IMR-90 (cell line): ENCODE measurements around the gene RPL6. TPM values are rescaled to one million over a fixed set of nuclear protein-coding genes. Genes with fewer than 3 reads are reported as not detected.

Experiments
- ATAC-seq: fragments of 200-7000 bp; cut with Tn5 transposase; 2 replicates; pipeline ENCODE4 v1.9.1; 2020; ENCODE audit warnings: low read depth, mild to moderate bottlenecking, moderate library complexity
- BruUV-seq: library from RNA; stranded (reverse); fragments of 400-500 nt; replicated peaks from 2 replicates; lab custom pipeline; 2021; lab: Mats Ljungman, UMichigan
- CTCF ChIA-PET: fragments of 300-600 bp; formaldehyde crosslinking; extraction: SDS; loops from one replicate; lab custom pipeline; 2021; ENCODE audit warnings: antibody characterized with exemption; lab: Yijun Ruan, JAX
- POLR2A ChIA-PET: fragments of 300-600 bp; sonication (Branson Sonifier 250); formaldehyde crosslinking; loops from one replicate; lab custom pipeline; 2022; ENCODE audit warnings: antibody characterized with exemption; ENCODE audit not compliant: unreplicated experiment; lab: Charles Lee
- DNase-seq: peaks from one replicate; pipeline ENCODE4 v3.0.0; 2013
- H2AFZ ChIP-seq: replicated peaks from 2 replicates; pipeline ENCODE3; 2013; ENCODE audit warnings: low read length, mild to moderate bottlenecking; ENCODE audit not compliant: poor library complexity
- H2AK5ac ChIP-seq: 2 replicates; pipeline ENCODE4 v1.6.1; 2013; ENCODE audit warnings: low read depth, low read length, inconsistent platforms
- H2AK9ac ChIP-seq: replicated peaks from 2 replicates; pipeline ENCODE3; 2013; ENCODE audit warnings: mild to moderate bottlenecking, low read depth, low read length, moderate library complexity; ENCODE audit not compliant: poor library complexity
- H2BK120ac ChIP-seq: 2 replicates; pipeline ENCODE4 v1.6.1; 2013; ENCODE audit warnings: low read depth, low read length, inconsistent platforms
- H2BK15ac ChIP-seq: 3 replicates; pipeline ENCODE4 v1.6.1; 2013; ENCODE audit warnings: low read depth, low read length, inconsistent platforms
- H2BK20ac ChIP-seq: 2 replicates; pipeline ENCODE4 v1.6.1; 2013; ENCODE audit warnings: low read depth, mild to moderate bottlenecking, inconsistent platforms, low read length, moderate library complexity
- H2BK5ac ChIP-seq: 2 replicates; pipeline ENCODE4 v1.6.1; 2013; ENCODE audit warnings: mild to moderate bottlenecking, low read depth, low read length, inconsistent platforms; ENCODE audit not compliant: poor library complexity, severe bottlenecking
- H3K14ac ChIP-seq: replicated peaks from 2 replicates; pipeline ENCODE4 v1.6.1; 2013; ENCODE audit warnings: low read depth, low read length, inconsistent platforms
- H3K18ac ChIP-seq: 2 replicates; pipeline ENCODE4 v1.6.1; 2013; ENCODE audit warnings: low read depth, low read length, control low read depth
- H3K23ac ChIP-seq: 2 replicates; pipeline ENCODE4 v1.6.1; 2013; ENCODE audit warnings: low read depth, low read length, inconsistent platforms
- H3K27ac ChIP-seq: 2 replicates; pipeline ENCODE4 v1.5.1; 2013; ENCODE audit warnings: mild to moderate bottlenecking, control low read depth, low read length; ENCODE audit not compliant: insufficient read depth
- H3K27me3 ChIP-seq: 2 replicates; pipeline ENCODE4 v1.6.1; 2013; ENCODE audit warnings: low read length; ENCODE audit not compliant: control insufficient read depth, insufficient read depth
- H3K36me3 ChIP-seq: 2 replicates; pipeline ENCODE4 v1.6.1; 2013; ENCODE audit warnings: low read length, mixed read lengths; ENCODE audit not compliant: control insufficient read depth, insufficient read depth
- H3K4ac ChIP-seq: 2 replicates; pipeline ENCODE4 v1.6.1; 2013; ENCODE audit warnings: low read depth, low read length, inconsistent platforms
- H3K4me1 ChIP-seq: 2 replicates; pipeline ENCODE4 v1.6.1; 2013; ENCODE audit warnings: low read length, mixed read lengths; ENCODE audit not compliant: control insufficient read depth, insufficient read depth
- H3K4me2 ChIP-seq: 2 replicates; pipeline ENCODE4 v1.6.1; 2013; ENCODE audit warnings: low read depth, mild to moderate bottlenecking, control low read depth, low read length, moderate library complexity
- H3K4me3 ChIP-seq: 2 replicates; pipeline ENCODE4 v1.5.1; 2013; ENCODE audit warnings: low read depth, mild to moderate bottlenecking, control low read depth, low read length, moderate library complexity; ENCODE audit not compliant: insufficient read depth
- H3K56ac ChIP-seq: 2 replicates; pipeline ENCODE4 v1.6.1; 2013; ENCODE audit warnings: low read length, inconsistent platforms; ENCODE audit not compliant: insufficient read depth; ENCODE audit errors: extremely low read depth
- H3K79me1 ChIP-seq, 2 experiments: 2 replicates each; pipeline ENCODE4 v1.6.1; 2013; ENCODE audit warnings: low read length in 2 of 2, inconsistent platforms in 1 of 2, low read depth in 1 of 2
- H3K9ac ChIP-seq: 2 replicates; pipeline ENCODE4 v1.6.1; 2013; ENCODE audit warnings: low read depth, low read length, control low read depth
- H3K9me1 ChIP-seq: 2 replicates; pipeline ENCODE4 v1.6.1; 2013; ENCODE audit warnings: low read length, inconsistent platforms; ENCODE audit not compliant: insufficient read depth
- H3K9me3 ChIP-seq: 2 replicates; pipeline ENCODE4 v1.6.1; 2013; ENCODE audit warnings: low read length; ENCODE audit not compliant: control insufficient read depth, insufficient read depth
- H4K20me1 ChIP-seq: 2 replicates; pipeline ENCODE4 v1.6.1; 2013; ENCODE audit warnings: low read length, inconsistent platforms; ENCODE audit not compliant: insufficient read depth
- H4K5ac ChIP-seq: 2 replicates; pipeline ENCODE4 v1.6.1; 2013; ENCODE audit warnings: mild to moderate bottlenecking, low read depth, low read length, control low read depth
- H4K8ac ChIP-seq, 2 experiments: 2 replicates each; pipeline ENCODE4 v1.6.1; 2013; ENCODE audit warnings: low read depth in 2 of 2, low read length in 2 of 2, control low read depth in 1 of 2, inconsistent platforms in 1 of 2
- H4K91ac ChIP-seq: 2 replicates; pipeline ENCODE4 v1.6.1; 2013; ENCODE audit warnings: low read depth, low read length, inconsistent platforms; ENCODE audit not compliant: insufficient read depth
- BHLHE40 ChIP-seq: fragments of 150-350 bp; IDR thresholded peaks from 2 replicates; pipeline ENCODE4 v1.6.1; 2016; ENCODE audit warnings: mild to moderate bottlenecking, low read depth, low read length
- CEBPB ChIP-seq: IDR thresholded peaks from 2 replicates; pipeline ENCODE4 v1.6.1; 2012; ENCODE audit warnings: low read depth, low read length, improper control_type of control experiment
- FOS ChIP-seq: fragments of 150-350 bp; IDR thresholded peaks from 2 replicates; pipeline ENCODE4 v1.6.1; 2016; ENCODE audit warnings: low read depth, low read length
- MAZ ChIP-seq: IDR thresholded peaks from 2 replicates; pipeline ENCODE4 v1.6.1; 2012; ENCODE audit warnings: low read depth, mild to moderate bottlenecking, low read length, improper control_type of control experiment, moderate library complexity, borderline replicate concordance
- POLR2A ChIP-seq: IDR thresholded peaks from 2 replicates; pipeline ENCODE4 v1.6.1; 2012; ENCODE audit warnings: mild to moderate bottlenecking, low read depth, low read length
- RAD21 ChIP-seq: IDR thresholded peaks from 2 replicates; pipeline ENCODE4 v1.6.1; 2012; ENCODE audit warnings: low read length, improper control_type of control experiment
- SMC3 ChIP-seq: fragments of 150-350 bp; IDR thresholded peaks from 2 replicates; pipeline ENCODE4 v1.6.1; 2016; ENCODE audit warnings: low read depth, mild to moderate bottlenecking, antibody characterized with exemption, low read length, moderate library complexity
- WGBS, 2 experiments: methylation state at CpG; one replicate each; pipeline versions ENCODE4 v1.1.5 to v1.1.7; 2013; ENCODE audit warnings: missing lambda C conversion rate in 2 of 2; ENCODE audit not compliant: insufficient read length in 1 of 2; ENCODE audit errors: extremely low coverage in 2 of 2; 5-methylcytosine and 5-hydroxymethylcytosine counted together
- dilution Hi-C: fragments of 300-500 bp; cut with HindIII; formaldehyde crosslinking; loops from one replicate; pipeline ENCODE4 v1.14.3; 2018; ENCODE audit warnings: low sequenced_read_pairs; ENCODE audit not compliant: unreplicated experiment
- in situ Hi-C: fragments of 300-500 bp; cut with MboI; formaldehyde crosslinking; loops from 3 replicates; pipeline ENCODE4 v1.14.3; 2019; ENCODE audit warnings: low sequenced_read_pairs, inconsistent platforms, mixed read lengths
- intact Hi-C: fragments of 100-400 bp; cut with micrococcal nuclease; formaldehyde crosslinking; loops from 2 replicates; pipeline ENCODE4 v1.10.0; 2022
- polyA plus RNA-seq, 3 experiments: library from polyadenylated mRNA; depleted of rRNA; stranded (reverse); fragments of >200 nt; gene quantifications; 2 replicates each; pipeline ENCODE4 v1.2.3, GENCODE V29; 2012; ENCODE audit warnings: low replicate concordance in 1 of 3
- total RNA-seq: library from RNA; depleted of rRNA; stranded (reverse); fragments of >200 nt; gene quantifications from 2 replicates; pipeline ENCODE4 v1.2.3, GENCODE V29; 2012
- TF ChIP-seq, protein P1 (sequence below): fragments of 150-350 bp; IDR thresholded peaks from 2 replicates; pipeline ENCODE4 v1.6.1; 2016; ENCODE audit warnings: low read depth, mild to moderate bottlenecking, low read length, moderate library complexity, borderline replicate concordance
- TF ChIP-seq, protein P2 (sequence below): conservative IDR thresholded peaks from 2 replicates; pipeline ENCODE4 v1.5.1; 2012; ENCODE audit warnings: mild to moderate bottlenecking, low read depth, low read length, improper control_type of control experiment

The RPL6 gene
- total and polyA plus RNA-seq, 2 of the 4 experiments (the other 2 are of a cell fraction) = 1,317 to 1,694 TPM

DNA sequence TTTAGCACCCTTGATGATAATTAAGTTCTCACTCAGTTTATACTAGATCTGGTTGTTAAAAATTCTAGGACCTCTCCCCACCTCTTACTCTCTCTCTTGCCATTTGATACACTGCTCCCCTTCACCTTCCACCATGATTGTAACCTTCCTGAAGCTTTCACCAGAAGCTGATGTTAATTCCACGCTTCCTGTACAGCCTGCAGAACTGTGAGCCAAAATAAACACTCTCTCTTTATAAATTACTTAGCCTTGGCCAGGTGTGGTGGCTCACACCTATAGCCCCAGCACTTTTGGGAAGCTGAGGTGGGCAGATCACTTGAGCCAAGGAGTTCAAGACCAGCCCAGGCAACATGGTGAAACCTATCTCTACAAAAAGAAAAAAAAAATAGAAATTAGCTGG is 16.1 kb downstream of the RPL6 start:
- Histone ChIP-seq H4K91ac (no peak overlapping the region), H3K27ac (no peak overlapping the region), H4K5ac (no peak overlapping the region), H2BK20ac (no peak overlapping the region), H3K18ac (no peak overlapping the region), H4K20me1 (no peaks in the 10 kb centered on the region), H2AK5ac (no peak overlapping the region), H3K14ac (no peak overlapping the region), H2AK9ac (no peak overlapping the region), H3K4ac (no peak overlapping the region), H2AFZ (no peak overlapping the region), H3K4me1 (no peaks in the 10 kb centered on the region), H3K23ac (no peak overlapping the region), H3K4me2 (no peak overlapping the region), H3K27me3 (no peaks in the 10 kb centered on the region), H3K36me3 (no peaks in the 10 kb centered on the region), H3K9me1 (no peaks in the 10 kb centered on the region), H3K56ac (no peak overlapping the region), H2BK15ac (no peak overlapping the region), H2BK120ac (no peak overlapping the region), H2BK5ac (no peak overlapping the region), H3K79me1 (no peaks in the 10 kb centered on the region), H3K9ac (no peak overlapping the region), H4K8ac (no peak overlapping the region), H3K9me3 (peaks cover 2% of the 10 kb centered on the region; the same call in 1 of the 2 replicates), H3K4me3 (no peak overlapping the region)
- intact Hi-C loops = no loop called here
- WGBS, 2 experiments = no CpG with 5 or more reads among the region's 1 CpG
- no TSS peak for BruUV-seq
- in situ Hi-C loops = no loop called here
- no peak for DNase-seq
- no peak for ATAC-seq
- ChIA-PET CTCF (interaction anchor here (0.7 kb wide), 1 partner anchor 195 kb away, joined by 4 read pairs; no protein-coding TSS in a partner anchor), POLR2A (no interaction called here)
- TF ChIP-seq FOS (no peak), BHLHE40 (no peak), MAZ (no peak), SMC3 (no peak), RAD21 (no peak), CEBPB (no peak), POLR2A (no peak)
- TF ChIP-seq, protein P1, sequence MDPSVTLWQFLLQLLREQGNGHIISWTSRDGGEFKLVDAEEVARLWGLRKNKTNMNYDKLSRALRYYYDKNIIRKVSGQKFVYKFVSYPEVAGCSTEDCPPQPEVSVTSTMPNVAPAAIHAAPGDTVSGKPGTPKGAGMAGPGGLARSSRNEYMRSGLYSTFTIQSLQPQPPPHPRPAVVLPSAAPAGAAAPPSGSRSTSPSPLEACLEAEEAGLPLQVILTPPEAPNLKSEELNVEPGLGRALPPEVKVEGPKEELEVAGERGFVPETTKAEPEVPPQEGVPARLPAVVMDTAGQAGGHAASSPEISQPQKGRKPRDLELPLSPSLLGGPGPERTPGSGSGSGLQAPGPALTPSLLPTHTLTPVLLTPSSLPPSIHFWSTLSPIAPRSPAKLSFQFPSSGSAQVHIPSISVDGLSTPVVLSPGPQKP = no peak
- TF ChIP-seq, protein P2, sequence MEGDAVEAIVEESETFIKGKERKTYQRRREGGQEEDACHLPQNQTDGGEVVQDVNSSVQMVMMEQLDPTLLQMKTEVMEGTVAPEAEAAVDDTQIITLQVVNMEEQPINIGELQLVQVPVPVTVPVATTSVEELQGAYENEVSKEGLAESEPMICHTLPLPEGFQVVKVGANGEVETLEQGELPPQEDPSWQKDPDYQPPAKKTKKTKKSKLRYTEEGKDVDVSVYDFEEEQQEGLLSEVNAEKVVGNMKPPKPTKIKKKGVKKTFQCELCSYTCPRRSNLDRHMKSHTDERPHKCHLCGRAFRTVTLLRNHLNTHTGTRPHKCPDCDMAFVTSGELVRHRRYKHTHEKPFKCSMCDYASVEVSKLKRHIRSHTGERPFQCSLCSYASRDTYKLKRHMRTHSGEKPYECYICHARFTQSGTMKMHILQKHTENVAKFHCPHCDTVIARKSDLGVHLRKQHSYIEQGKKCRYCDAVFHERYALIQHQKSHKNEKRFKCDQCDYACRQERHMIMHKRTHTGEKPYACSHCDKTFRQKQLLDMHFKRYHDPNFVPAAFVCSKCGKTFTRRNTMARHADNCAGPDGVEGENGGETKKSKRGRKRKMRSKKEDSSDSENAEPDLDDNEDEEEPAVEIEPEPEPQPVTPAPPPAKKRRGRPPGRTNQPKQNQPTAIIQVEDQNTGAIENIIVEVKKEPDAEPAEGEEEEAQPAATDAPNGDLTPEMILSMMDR = no peak
- dilution Hi-C loops = no loop called here
